ENCODE data around the gene BCR.

The BCR gene

GRCh38 chr22:23270798-23271596 lies 90.7 kb downstream of the BCR start:
- no peak overlapping the region for H3K27ac ChIP-seq (ENCODE audit: poor library complexity, severe bottlenecking)

DNA sequence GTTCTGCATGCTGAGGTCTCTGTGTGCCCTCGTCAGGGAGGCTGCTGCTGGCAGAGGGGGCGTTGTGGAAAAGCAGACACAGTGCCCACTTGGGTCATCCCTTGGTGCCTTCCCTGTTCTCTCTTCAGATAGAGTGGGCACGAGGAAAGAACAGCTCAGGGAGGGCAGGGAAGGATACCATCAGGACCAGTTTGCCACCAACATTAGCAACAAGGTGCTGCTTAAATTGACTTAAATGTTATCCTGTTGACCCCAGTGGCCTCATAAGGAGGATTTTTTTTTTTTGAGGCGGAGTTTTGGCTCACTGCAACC lies 91.2 kb downstream of the BCR start:
- H3K4me1 ChIP-seq (ENCODE audit: insufficient read depth, poor library complexity, severe bottlenecking), result no peaks in the 10 kb centered on the region
- H3K36me3 ChIP-seq (ENCODE audit: low read depth), result peaks cover 65% of the 10 kb centered on the region
- H3K9me3 ChIP-seq (ENCODE audit: severe bottlenecking), result peaks cover 16% of the 10 kb centered on the region
- no peak for ATAC-seq (ENCODE audit: low read depth)
- H3K27me3 ChIP-seq (ENCODE audit: insufficient read depth, poor library complexity, severe bottlenecking), result no peaks in the 10 kb centered on the region
- no peak for DNase-seq (ENCODE audit: low spot score)
- no peak overlapping the region for H3K4me3 ChIP-seq (ENCODE audit: severe bottlenecking)
- no peak overlapping the region for H3K27ac ChIP-seq (ENCODE audit: poor library complexity, severe bottlenecking)
- TF ChIP-seq, protein P1, sequence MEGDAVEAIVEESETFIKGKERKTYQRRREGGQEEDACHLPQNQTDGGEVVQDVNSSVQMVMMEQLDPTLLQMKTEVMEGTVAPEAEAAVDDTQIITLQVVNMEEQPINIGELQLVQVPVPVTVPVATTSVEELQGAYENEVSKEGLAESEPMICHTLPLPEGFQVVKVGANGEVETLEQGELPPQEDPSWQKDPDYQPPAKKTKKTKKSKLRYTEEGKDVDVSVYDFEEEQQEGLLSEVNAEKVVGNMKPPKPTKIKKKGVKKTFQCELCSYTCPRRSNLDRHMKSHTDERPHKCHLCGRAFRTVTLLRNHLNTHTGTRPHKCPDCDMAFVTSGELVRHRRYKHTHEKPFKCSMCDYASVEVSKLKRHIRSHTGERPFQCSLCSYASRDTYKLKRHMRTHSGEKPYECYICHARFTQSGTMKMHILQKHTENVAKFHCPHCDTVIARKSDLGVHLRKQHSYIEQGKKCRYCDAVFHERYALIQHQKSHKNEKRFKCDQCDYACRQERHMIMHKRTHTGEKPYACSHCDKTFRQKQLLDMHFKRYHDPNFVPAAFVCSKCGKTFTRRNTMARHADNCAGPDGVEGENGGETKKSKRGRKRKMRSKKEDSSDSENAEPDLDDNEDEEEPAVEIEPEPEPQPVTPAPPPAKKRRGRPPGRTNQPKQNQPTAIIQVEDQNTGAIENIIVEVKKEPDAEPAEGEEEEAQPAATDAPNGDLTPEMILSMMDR (IDR thresholded peaks at IDR 0.05; ENCODE audit: poor library complexity, severe bottlenecking), result no peak

More at GRCh38 chr22:23270798-23271596, 90.7 kb downstream of the BCR start:
- Histone ChIP-seq H3K4me1 (ENCODE audit: insufficient read depth, poor library complexity, severe bottlenecking) (no peaks in the 10 kb centered on the region), H3K4me3 (ENCODE audit: severe bottlenecking) (no peak overlapping the region), H3K27me3 (ENCODE audit: insufficient read depth, poor library complexity, severe bottlenecking) (no peaks in the 10 kb centered on the region), H3K9me3 (ENCODE audit: severe bottlenecking) (peaks cover 19% of the 10 kb centered on the region), H3K36me3 (ENCODE audit: low read depth) (peaks cover 68% of the 10 kb centered on the region)
- TF ChIP-seq, protein P1 (IDR thresholded peaks at IDR 0.05; ENCODE audit: poor library complexity, severe bottlenecking), result no peak
- ATAC-seq (ENCODE audit: low read depth) (no peak), DNase-seq (ENCODE audit: low spot score) (no peak)

- no peak overlapping the region for H3K4me3 ChIP-seq (ENCODE audit: severe bottlenecking)
- H3K27me3 ChIP-seq (ENCODE audit: insufficient read depth, poor library complexity, severe bottlenecking), result no peaks in the 10 kb centered on the region
- DNase-seq (ENCODE audit: low spot score) (no peak), ATAC-seq (ENCODE audit: low read depth) (no peak)
- peaks cover 10% of the 10 kb centered on the region for H3K9me3 ChIP-seq (ENCODE audit: severe bottlenecking)
- TF ChIP-seq, protein P1 (IDR thresholded peaks at IDR 0.05; ENCODE audit: poor library complexity, severe bottlenecking), result no peak
- H3K4me1 ChIP-seq (ENCODE audit: insufficient read depth, poor library complexity, severe bottlenecking), result no peaks in the 10 kb centered on the region
- H3K36me3 ChIP-seq (ENCODE audit: low read depth), result peaks cover 60% of the 10 kb centered on the region
- H3K27ac ChIP-seq (ENCODE audit: poor library complexity, severe bottlenecking), result no peak overlapping the region
Measured at GRCh38 chr22:23272371-23272770, 92.1 kb downstream of the BCR start.

DNA sequence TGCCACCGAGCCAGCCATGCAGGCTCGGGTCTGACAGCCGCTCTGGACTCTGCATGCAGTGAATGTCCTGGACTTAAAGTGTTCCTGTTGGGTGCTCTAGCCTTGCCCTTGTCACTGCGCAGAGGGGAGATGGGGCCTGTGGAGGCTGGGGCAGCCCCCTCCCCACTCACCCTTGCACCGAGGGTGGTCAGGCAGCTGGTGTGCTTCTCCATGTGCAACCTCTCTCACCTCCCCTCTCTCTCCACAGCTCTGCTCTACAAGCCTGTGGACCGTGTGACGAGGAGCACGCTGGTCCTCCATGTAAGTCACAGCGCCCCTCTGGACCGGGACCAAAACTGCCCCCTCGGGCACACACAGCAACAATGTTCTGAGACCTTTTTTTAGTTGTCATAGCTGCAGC lies 92.5 kb downstream of the BCR start:
- H3K9me3 ChIP-seq (ENCODE audit: severe bottlenecking), result peaks cover 10% of the 10 kb centered on the region
- TF ChIP-seq, protein P1 (IDR thresholded peaks at IDR 0.05; ENCODE audit: poor library complexity, severe bottlenecking), result no peak
- H3K27ac ChIP-seq (ENCODE audit: poor library complexity, severe bottlenecking), result no peak overlapping the region
- DNase-seq (ENCODE audit: low spot score), result no peak
- H3K27me3 ChIP-seq (ENCODE audit: insufficient read depth, poor library complexity, severe bottlenecking), result no peaks in the 10 kb centered on the region
- peaks cover 62% of the 10 kb centered on the region for H3K36me3 ChIP-seq (ENCODE audit: low read depth)
- no peak for ATAC-seq (ENCODE audit: low read depth)
- H3K4me1 ChIP-seq (ENCODE audit: insufficient read depth, poor library complexity, severe bottlenecking), result no peaks in the 10 kb centered on the region
- H3K4me3 ChIP-seq (ENCODE audit: severe bottlenecking), result no peak overlapping the region

- no peaks in the 10 kb centered on the region for H3K27me3 ChIP-seq (ENCODE audit: insufficient read depth, poor library complexity, severe bottlenecking)
- TF ChIP-seq, protein P1 (IDR thresholded peaks at IDR 0.05; ENCODE audit: poor library complexity, severe bottlenecking), result no peak
- H3K36me3 ChIP-seq (ENCODE audit: low read depth), result peaks cover 60% of the 10 kb centered on the region
- peaks cover 6% of the 10 kb centered on the region for H3K4me1 ChIP-seq (ENCODE audit: insufficient read depth, poor library complexity, severe bottlenecking)
- no peak for DNase-seq (ENCODE audit: low spot score)
- H3K27ac ChIP-seq (ENCODE audit: poor library complexity, severe bottlenecking), result no peak overlapping the region
- ATAC-seq (ENCODE audit: low read depth), result no peak
- peaks cover 10% of the 10 kb centered on the region for H3K9me3 ChIP-seq (ENCODE audit: severe bottlenecking)
- H3K4me3 ChIP-seq (ENCODE audit: severe bottlenecking), result no peak overlapping the region
Measured at GRCh38 chr22:23273445-23274145, 93.3 kb downstream of the BCR start.
